ENCODE measurements around the gene FAAH.

Gene FAAH

GRCh38 chr1:46438346-46438745 is 44.2 kb downstream of the FAAH start:
- TF ChIP-seq, protein P1, sequence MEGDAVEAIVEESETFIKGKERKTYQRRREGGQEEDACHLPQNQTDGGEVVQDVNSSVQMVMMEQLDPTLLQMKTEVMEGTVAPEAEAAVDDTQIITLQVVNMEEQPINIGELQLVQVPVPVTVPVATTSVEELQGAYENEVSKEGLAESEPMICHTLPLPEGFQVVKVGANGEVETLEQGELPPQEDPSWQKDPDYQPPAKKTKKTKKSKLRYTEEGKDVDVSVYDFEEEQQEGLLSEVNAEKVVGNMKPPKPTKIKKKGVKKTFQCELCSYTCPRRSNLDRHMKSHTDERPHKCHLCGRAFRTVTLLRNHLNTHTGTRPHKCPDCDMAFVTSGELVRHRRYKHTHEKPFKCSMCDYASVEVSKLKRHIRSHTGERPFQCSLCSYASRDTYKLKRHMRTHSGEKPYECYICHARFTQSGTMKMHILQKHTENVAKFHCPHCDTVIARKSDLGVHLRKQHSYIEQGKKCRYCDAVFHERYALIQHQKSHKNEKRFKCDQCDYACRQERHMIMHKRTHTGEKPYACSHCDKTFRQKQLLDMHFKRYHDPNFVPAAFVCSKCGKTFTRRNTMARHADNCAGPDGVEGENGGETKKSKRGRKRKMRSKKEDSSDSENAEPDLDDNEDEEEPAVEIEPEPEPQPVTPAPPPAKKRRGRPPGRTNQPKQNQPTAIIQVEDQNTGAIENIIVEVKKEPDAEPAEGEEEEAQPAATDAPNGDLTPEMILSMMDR (IDR thresholded peaks at IDR 0.05; ENCODE audit: low read depth, low read length): no peak
- no peak for DNase-seq (ENCODE audit: low read depth, low spot score)
- in situ Hi-C loops (cut with HindIII; ENCODE audit: low sequenced_read_pairs): no loop called here

DNA sequence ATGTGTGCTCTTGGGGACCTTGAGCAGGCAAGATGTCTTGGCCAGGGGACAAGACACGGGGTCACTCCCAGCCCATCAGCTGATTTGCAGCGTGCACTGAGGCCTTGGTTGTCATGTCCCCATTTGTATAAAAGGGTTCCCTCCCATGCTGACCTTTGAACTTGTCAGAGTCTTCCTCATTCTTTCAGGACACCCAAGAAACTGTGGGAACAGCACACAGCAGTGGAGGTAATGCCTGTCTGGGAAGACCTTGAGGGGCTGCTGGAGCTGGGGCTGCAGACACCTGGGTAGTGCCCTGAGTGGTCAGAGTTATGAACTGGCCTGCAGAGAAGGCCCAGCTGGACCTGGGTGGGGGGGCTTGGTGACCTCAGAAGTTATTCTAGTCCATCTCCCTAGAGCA is 46.4 kb downstream of the FAAH start:
- in situ Hi-C loops (cut with HindIII; ENCODE audit: low sequenced_read_pairs): no loop called here
- H3K4me3 ChIP-seq (ENCODE audit: low read depth, low read length): no peak overlapping the region
- TF ChIP-seq, protein P1 (IDR thresholded peaks at IDR 0.05; ENCODE audit: low read depth, low read length): no peak

More at GRCh38 chr1:46438346-46438745, 44.2 kb downstream of the FAAH start:
- H3K4me3 ChIP-seq (ENCODE audit: low read depth, low read length): no peak overlapping the region

DNA sequence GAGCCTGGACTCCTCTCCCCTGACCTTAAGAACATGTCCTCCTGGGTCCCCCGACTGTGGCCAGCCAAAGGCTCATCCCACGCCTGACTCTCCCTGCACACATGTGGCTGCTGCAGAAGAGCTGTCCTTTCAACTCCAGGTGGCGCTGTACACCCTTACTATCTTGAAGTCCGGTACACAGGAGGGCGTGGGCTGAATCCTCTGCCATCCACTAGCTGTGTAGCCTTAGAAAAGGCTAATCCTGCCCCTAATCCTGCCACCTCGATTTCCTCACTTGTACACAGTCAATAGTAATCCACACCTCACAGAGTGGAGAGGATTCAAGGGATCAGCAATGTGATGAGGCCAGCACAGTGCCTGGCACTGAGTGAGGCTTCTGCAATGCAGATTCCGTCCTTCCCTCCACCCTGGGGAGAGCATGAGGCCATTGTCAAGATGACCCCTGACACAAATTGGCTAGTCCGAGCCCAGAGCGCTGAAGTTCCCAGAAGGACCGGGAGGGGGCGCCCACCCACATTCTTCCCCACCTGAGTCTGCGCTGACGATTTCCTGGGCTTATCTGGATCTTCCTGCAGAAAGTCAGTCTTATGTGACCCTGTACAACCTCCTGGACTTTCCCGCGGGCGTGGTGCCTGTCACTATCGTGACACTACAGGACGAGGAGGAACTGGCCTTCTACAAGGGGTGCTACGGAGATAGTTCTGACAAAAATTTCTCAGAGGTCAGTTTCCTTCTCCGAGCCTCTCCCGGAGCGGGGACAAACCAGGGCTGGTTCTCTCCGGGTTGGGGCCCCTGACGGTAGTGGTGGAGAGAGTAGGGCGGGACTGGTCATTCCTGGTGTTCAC is 48.4 kb downstream of the FAAH start:
- DNase-seq (ENCODE audit: low read depth, low spot score): peak; percentile 64
- TF ChIP-seq, protein P1 (IDR thresholded peaks at IDR 0.05; ENCODE audit: low read depth, low read length): peak; percentile 93
- H3K4me3 ChIP-seq (ENCODE audit: low read depth, low read length): peak overlapping the region; percentile 20
- in situ Hi-C loops (cut with HindIII; ENCODE audit: low sequenced_read_pairs): no loop called here

More for the DNA sequence above, 46.4 kb downstream of the FAAH start:
- no peak for DNase-seq (ENCODE audit: low read depth, low spot score)

- H3K4me3 ChIP-seq (ENCODE audit: low read depth, low read length): no peak overlapping the region
- DNase-seq (ENCODE audit: low read depth, low spot score): no peak
- in situ Hi-C loops (cut with HindIII; ENCODE audit: low sequenced_read_pairs): no loop called here
- TF ChIP-seq, protein P1 (IDR thresholded peaks at IDR 0.05; ENCODE audit: low read depth, low read length): no peak
These were observed 50.3 kb downstream of the FAAH start for GRCh38 chr1:46444466-46444865.

DNA sequence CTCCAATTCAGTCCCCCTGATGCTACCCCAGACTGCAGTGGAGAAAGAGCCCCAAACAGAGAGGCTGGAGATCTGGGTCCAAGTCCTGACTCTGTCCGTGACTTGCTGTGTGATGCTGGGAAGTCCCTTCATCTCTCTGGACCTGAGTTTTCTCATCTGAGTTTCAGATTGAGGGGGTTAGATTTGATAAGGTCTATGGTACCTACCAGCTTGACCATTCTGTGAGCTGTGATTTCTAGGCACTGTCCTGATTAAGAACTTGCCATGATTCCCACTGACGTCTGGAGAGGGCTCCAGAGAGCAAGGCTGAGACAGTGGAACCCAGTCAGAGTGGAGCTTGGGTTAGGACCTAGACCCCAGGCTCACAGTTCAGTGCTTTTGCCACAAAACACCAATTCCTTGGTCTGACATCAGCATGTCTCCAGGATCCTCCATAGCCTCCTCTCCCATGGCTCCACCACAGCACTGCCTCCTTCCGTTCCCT is 51.7 kb downstream of the FAAH start:
- TF ChIP-seq, protein P1 (IDR thresholded peaks at IDR 0.05; ENCODE audit: low read depth, low read length): peak; percentile 11
- no peak for DNase-seq (ENCODE audit: low read depth, low spot score)
- in situ Hi-C loops (cut with HindIII; ENCODE audit: low sequenced_read_pairs): no loop called here
- H3K4me3 ChIP-seq (ENCODE audit: low read depth, low read length): no peak overlapping the region

- no peak overlapping the region for H3K4me3 ChIP-seq (ENCODE audit: low read depth, low read length)
- in situ Hi-C loops (cut with HindIII; ENCODE audit: low sequenced_read_pairs): no loop called here
- DNase-seq (ENCODE audit: low read depth, low spot score): peak; percentile 64
- TF ChIP-seq, protein P1 (IDR thresholded peaks at IDR 0.05; ENCODE audit: low read depth, low read length): peak; percentile 92
These were observed 52.8 kb downstream of the FAAH start for GRCh38 chr1:46446646-46447498.

Measured in astrocyte of the spinal cord (primary cell).